SK-N-SH (cell line): ENCODE data around the gene NCKAP5.

Experiments
- EP300 ChIP-seq, 2 experiments: IDR thresholded peaks; 2 replicates each; pipeline versions ENCODE4 v1.4.0 to v1.6.1; 2012; ENCODE audit warnings: borderline replicate concordance in 1 of 2, low read depth in 1 of 2, low read length in 1 of 2
- EZH2phosphoT487 ChIP-seq: fragments of 200-600 bp; sonication (generic); IDR thresholded peaks from 2 replicates; pipeline ENCODE4 v1.6.1; 2017; ENCODE audit warnings: low read depth, mixed run types, mild to moderate bottlenecking, antibody characterized with exemption, moderate library complexity, borderline replicate concordance
- GABPA ChIP-seq: IDR thresholded peaks from 2 replicates; pipeline ENCODE4 v1.4.0; 2012; ENCODE audit warnings: low read depth, mild to moderate bottlenecking
- JUND ChIP-seq: IDR thresholded peaks from 2 replicates; pipeline ENCODE4 v1.4.0; 2012
- POLR2AphosphoS5 ChIP-seq: IDR thresholded peaks from 2 replicates; pipeline ENCODE4 v1.6.1; 2012; ENCODE audit warnings: low read depth, low read length
- RCOR1 ChIP-seq: fragments of 150-350 bp; IDR thresholded peaks from 2 replicates; pipeline ENCODE4 v1.6.1; 2017; ENCODE audit warnings: antibody characterized with exemption, low read length
- TCF12 ChIP-seq: IDR thresholded peaks from 2 replicates; pipeline ENCODE4 v1.4.0; 2012
- YY1 ChIP-seq: IDR thresholded peaks from 2 replicates; pipeline ENCODE4 v1.4.0; 2012; ENCODE audit warnings: low read depth, mild to moderate bottlenecking
- TF ChIP-seq, protein P1 (sequence below): fragments of 200-600 bp; sonication (generic); IDR thresholded peaks from 2 replicates; pipeline ENCODE4 v1.6.1; 2017; ENCODE audit warnings: antibody characterized with exemption, mild to moderate bottlenecking, moderate library complexity
- TF ChIP-seq, protein P2 (sequence below): IDR thresholded peaks from 2 replicates; pipeline ENCODE4 v1.4.0; 2012; ENCODE audit warnings: low read depth

DNA sequence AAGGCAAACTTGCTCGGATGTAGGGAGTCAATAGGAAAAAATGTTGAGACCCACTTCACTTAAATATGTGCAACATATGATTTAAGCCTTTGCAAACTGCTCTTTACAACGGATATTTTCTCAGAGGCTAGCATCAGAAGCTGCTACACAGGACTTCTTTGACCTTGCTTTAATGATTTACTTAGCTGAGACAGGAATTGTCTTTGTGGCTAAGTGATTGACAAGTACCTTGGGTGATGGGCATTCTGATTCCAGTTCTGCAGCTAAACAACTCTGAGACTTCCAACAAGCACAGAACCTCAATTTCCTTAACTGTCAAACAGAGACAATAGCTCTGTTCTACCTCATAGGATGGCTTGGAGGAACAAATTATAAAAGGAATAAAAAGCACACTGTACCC, 150.2 kb downstream of the NCKAP5 start:
- TF ChIP-seq, protein P1, sequence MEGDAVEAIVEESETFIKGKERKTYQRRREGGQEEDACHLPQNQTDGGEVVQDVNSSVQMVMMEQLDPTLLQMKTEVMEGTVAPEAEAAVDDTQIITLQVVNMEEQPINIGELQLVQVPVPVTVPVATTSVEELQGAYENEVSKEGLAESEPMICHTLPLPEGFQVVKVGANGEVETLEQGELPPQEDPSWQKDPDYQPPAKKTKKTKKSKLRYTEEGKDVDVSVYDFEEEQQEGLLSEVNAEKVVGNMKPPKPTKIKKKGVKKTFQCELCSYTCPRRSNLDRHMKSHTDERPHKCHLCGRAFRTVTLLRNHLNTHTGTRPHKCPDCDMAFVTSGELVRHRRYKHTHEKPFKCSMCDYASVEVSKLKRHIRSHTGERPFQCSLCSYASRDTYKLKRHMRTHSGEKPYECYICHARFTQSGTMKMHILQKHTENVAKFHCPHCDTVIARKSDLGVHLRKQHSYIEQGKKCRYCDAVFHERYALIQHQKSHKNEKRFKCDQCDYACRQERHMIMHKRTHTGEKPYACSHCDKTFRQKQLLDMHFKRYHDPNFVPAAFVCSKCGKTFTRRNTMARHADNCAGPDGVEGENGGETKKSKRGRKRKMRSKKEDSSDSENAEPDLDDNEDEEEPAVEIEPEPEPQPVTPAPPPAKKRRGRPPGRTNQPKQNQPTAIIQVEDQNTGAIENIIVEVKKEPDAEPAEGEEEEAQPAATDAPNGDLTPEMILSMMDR, result no peak
- TF ChIP-seq RCOR1 (no peak), POLR2AphosphoS5 (no peak), TCF12 (no peak), EZH2phosphoT487 (no peak), YY1 (no peak), GABPA (no peak), JUND (no peak), EP300 (IDR thresholded peaks at IDR 0.05; ENCODE audit: borderline replicate concordance in 1 of 2, low read depth in 1 of 2, low read length in 1 of 2) (no peak)
- TF ChIP-seq, protein P2, sequence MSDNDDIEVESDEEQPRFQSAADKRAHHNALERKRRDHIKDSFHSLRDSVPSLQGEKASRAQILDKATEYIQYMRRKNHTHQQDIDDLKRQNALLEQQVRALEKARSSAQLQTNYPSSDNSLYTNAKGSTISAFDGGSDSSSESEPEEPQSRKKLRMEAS, result no peak
